COLO668 (cell line): ENCODE data around the gene PDCL3.
A peak's percentile ranks its signal among the peaks of the same experiment; 100 is the strongest.

Experiments
- DNase-seq: peaks from one replicate; lab custom pipeline; 2025; ENCODE audit not compliant: unreplicated experiment; lab: John Stamatoyannopoulos, UW

PDCL3 gene

GRCh38 chr2:100562613-100563406 is at the start of gene PDCL3:
PDCL3 (plus strand) TSS chr2:100562993; CDS start chr2:100563068, 75 bp downstream.
- peak; percentile 96 for DNase-seq

GRCh38 chr2:100513650-100514049 is 49.1 kb upstream of the PDCL3 start:
- DNase-seq: no peak

- no peak for DNase-seq
Observed at GRCh38 chr2:100517556-100517955, 45.2 kb upstream of the PDCL3 start.

- no peak for DNase-seq
Observed at GRCh38 chr2:100518801-100519200, 44.0 kb upstream of the PDCL3 start.

- DNase-seq: no peak
Observed at GRCh38 chr2:100520224-100520623, 42.6 kb upstream of the PDCL3 start.

- DNase-seq: no peak
Observed at GRCh38 chr2:100522430-100522829, 40.4 kb upstream of the PDCL3 start.

GRCh38 chr2:100524331-100524730 is 38.5 kb upstream of the PDCL3 start:
- no peak for DNase-seq

GRCh38 chr2:100526868-100527267 is 35.9 kb upstream of the PDCL3 start:
- no peak for DNase-seq

GRCh38 chr2:100527440-100528015 is 35.3 kb upstream of the PDCL3 start:
- no peak for DNase-seq

GRCh38 chr2:100529176-100529575 is 33.6 kb upstream of the PDCL3 start:
- DNase-seq: no peak

GRCh38 chr2:100529900-100530299 is 32.9 kb upstream of the PDCL3 start:
- no peak for DNase-seq

GRCh38 chr2:100535855-100536254 is 26.9 kb upstream of the PDCL3 start:
- no peak for DNase-seq

GRCh38 chr2:100537918-100538317 is 24.9 kb upstream of the PDCL3 start:
- DNase-seq: no peak

GRCh38 chr2:100539221-100539620 is 23.6 kb upstream of the PDCL3 start:
- no peak for DNase-seq

- no peak for DNase-seq
Observed at GRCh38 chr2:100541404-100541803, 21.4 kb upstream of the PDCL3 start.

- no peak for DNase-seq
Observed at GRCh38 chr2:100542418-100542817, 20.4 kb upstream of the PDCL3 start.

GRCh38 chr2:100544911-100545596 is 17.7 kb upstream of the PDCL3 start:
- DNase-seq: no peak

GRCh38 chr2:100546469-100546868 is 16.3 kb upstream of the PDCL3 start:
- no peak for DNase-seq

- DNase-seq: no peak
Observed at GRCh38 chr2:100548771-100549170, 14.0 kb upstream of the PDCL3 start.

GRCh38 chr2:100551303-100551702 is 11.5 kb upstream of the PDCL3 start:
- DNase-seq: no peak

GRCh38 chr2:100554798-100555407 is 7.9 kb upstream of the PDCL3 start:
- DNase-seq: no peak

GRCh38 chr2:100556746-100557145 is 6.0 kb upstream of the PDCL3 start:
- DNase-seq: no peak
